HCT116 (cell line): Measurements from ENCODE around the gene PBXIP1. TPM values are rescaled to one million over a fixed set of nuclear protein-coding genes. Genes with fewer than 3 reads are reported as not detected.
A peak's percentile ranks its signal among the peaks of the same experiment; 100 is the strongest.

Source experiments
- ATAC-seq: fragments of 200-7000 bp; cut with Tn5 transposase; 2 replicates; pipeline ENCODE4 v1.9.1; 2020; ENCODE audit warnings: mild to moderate bottlenecking, moderate library complexity
- BruUV-seq: library from RNA; stranded (reverse); fragments of 400-500 nt; replicated peaks from 2 replicates; lab custom pipeline; 2021; lab: Mats Ljungman, UMichigan
- CTCF ChIA-PET: fragments of 300-600 bp; sonication (Branson Sonifier 250); formaldehyde crosslinking; loops from one replicate; lab custom pipeline; 2021; ENCODE audit warnings: antibody characterized with exemption; lab: Charles Lee
- POLR2A ChIA-PET: fragments of 300-600, 350-600 bp; sonication (Branson Sonifier 250); formaldehyde crosslinking; loops from one replicate; lab custom pipeline; 2021; ENCODE audit warnings: antibody characterized with exemption; lab: Charles Lee
- RAD21 ChIA-PET, 2 experiments: fragments of 300-600 bp; sonication (Branson Sonifier 250); formaldehyde crosslinking; loops; one replicate each; lab custom pipeline; 2023; ENCODE audit warnings: low total read pairs in 2 of 2; ENCODE audit not compliant: uncharacterized antibody in 2 of 2, unreplicated experiment in 2 of 2, low non-redundant PET in 1 of 2; lab: Charles Lee
- DNase-seq: peaks from one replicate; pipeline ENCODE4 v3.0.0-alpha.2; 2010; ENCODE audit warnings: low read depth, low spot score
- H2AFZ ChIP-seq: fragments of 200-600 bp; shearing (Covaris generic), sonication (generic); 2 replicates; pipeline ENCODE4 v1.6.1; 2017; ENCODE audit warnings: low read depth, mixed run types, mixed read lengths, antibody characterized with exemption, low read length; ENCODE audit not compliant: poor library complexity, severe bottlenecking
- H3K27ac ChIP-seq: 2 replicates; pipeline ENCODE4 v1.5.1; 2012; ENCODE audit warnings: low read depth, low read length
- H3K27me3 ChIP-seq: fragments of 200-600 bp; sonication (generic); 2 replicates; pipeline ENCODE4 v1.6.1; 2016; ENCODE audit warnings: mixed run types, low read length, mixed read lengths; ENCODE audit not compliant: insufficient read depth
- H3K36me3 ChIP-seq, 2 experiments: fragments of 200-500 bp in 1 of 2; fragments of 200-600 bp in 1 of 2; sonication (Bioruptor generic) in 1 of 2; sonication (generic) in 1 of 2; 2 replicates each; pipeline versions ENCODE4 v1.5.1 to v1.6.1; 2014 to 2016; ENCODE audit warnings: low read length in 2 of 2, inconsistent platforms in 1 of 2, mixed read lengths in 1 of 2, mixed run types in 1 of 2; ENCODE audit not compliant: insufficient read depth in 2 of 2, control insufficient read depth in 1 of 2
- H3K4me1 ChIP-seq, 2 experiments: fragments of 200-600 bp in 1 of 2; sonication (generic) in 1 of 2; 2 replicates each; pipeline versions ENCODE4 v1.5.1 to v1.6.1; 2012 to 2017; ENCODE audit warnings: low read length in 2 of 2, inconsistent platforms in 1 of 2, mild to moderate bottlenecking in 1 of 2, mixed read lengths in 1 of 2, mixed run types in 1 of 2, moderate library complexity in 1 of 2; ENCODE audit not compliant: insufficient read depth in 2 of 2, control insufficient read depth in 1 of 2
- H3K4me2 ChIP-seq: fragments of 200-600 bp; sonication (generic); 2 replicates; pipeline ENCODE4 v1.6.1; 2017; ENCODE audit warnings: mixed run types, low read length, mixed read lengths
- H3K4me3 ChIP-seq, 2 experiments: fragments of 200-600 bp in 1 of 2; sonication (generic) in 1 of 2; replicated peaks in 1 of 2; 2 replicates each; pipeline ENCODE4 v1.5.1; 2011 to 2016; ENCODE audit warnings: low read length in 2 of 2, control low read depth in 1 of 2, low read depth in 1 of 2, mild to moderate bottlenecking in 1 of 2, mixed read lengths in 1 of 2, mixed run types in 1 of 2
- H3K79me2 ChIP-seq: fragments of 200-600 bp; sonication (generic); 2 replicates; pipeline ENCODE4 v1.6.1; 2017; ENCODE audit warnings: mild to moderate bottlenecking, mixed run types, low read length, moderate library complexity, mixed read lengths; ENCODE audit not compliant: insufficient read depth
- H3K9ac ChIP-seq: fragments of 200-600 bp; sonication (generic); 2 replicates; pipeline ENCODE4 v1.6.1; 2016; ENCODE audit warnings: low read length, mixed read lengths
- H3K9me2 ChIP-seq: fragments of 200-600 bp; sonication (generic), shearing (Covaris generic); 2 replicates; pipeline ENCODE4 v1.6.1; 2017; ENCODE audit warnings: mixed run types, mild to moderate bottlenecking, moderate library complexity; ENCODE audit not compliant: insufficient read depth
- H3K9me3 ChIP-seq, 2 experiments: fragments of 200-500 bp in 1 of 2; fragments of 200-600 bp in 1 of 2; sonication (Bioruptor generic) in 1 of 2; sonication (generic) in 1 of 2; 2 replicates each; pipeline ENCODE4 v1.6.1; 2014 to 2017; ENCODE audit warnings: low read length in 2 of 2, mixed read lengths in 2 of 2, inconsistent platforms in 1 of 2, low read depth in 1 of 2, mild to moderate bottlenecking in 1 of 2, mixed run types in 1 of 2, moderate library complexity in 1 of 2; ENCODE audit not compliant: control insufficient read depth in 1 of 2, insufficient read depth in 1 of 2
- H4K20me1 ChIP-seq: fragments of 200-600 bp; sonication (generic), shearing (Covaris generic); 2 replicates; pipeline ENCODE4 v1.6.1; 2017; ENCODE audit warnings: mixed run types, mild to moderate bottlenecking, moderate library complexity; ENCODE audit not compliant: insufficient read depth
- CBX3 ChIP-seq: IDR thresholded peaks from 2 replicates; pipeline ENCODE4 v1.6.1; 2012; ENCODE audit warnings: low read depth
- CEBPB ChIP-seq: IDR thresholded peaks from 2 replicates; pipeline ENCODE4 v1.6.1; 2012; ENCODE audit warnings: low read depth
- EGR1 ChIP-seq: IDR thresholded peaks from 2 replicates; pipeline ENCODE4 v1.6.1; 2012; ENCODE audit warnings: low read depth
- ELF1 ChIP-seq: IDR thresholded peaks from 2 replicates; pipeline ENCODE4 v1.6.1; 2012; ENCODE audit warnings: low read depth, borderline replicate concordance
- EZH2 ChIP-seq: fragments of 200-600 bp; sonication (generic); IDR thresholded peaks from 2 replicates; pipeline ENCODE4 v1.6.1; 2017; ENCODE audit warnings: antibody characterized with exemption, mixed run types
- EZH2phosphoT487 ChIP-seq: fragments of 200-600 bp; IDR thresholded peaks from 2 replicates; pipeline ENCODE4 v1.6.1; 2018; ENCODE audit warnings: antibody characterized with exemption, borderline replicate concordance
- FOSL1 ChIP-seq: IDR thresholded peaks from 2 replicates; pipeline ENCODE4 v1.6.1; 2012; ENCODE audit warnings: low read depth
- JUND ChIP-seq: IDR thresholded peaks from 2 replicates; pipeline ENCODE4 v1.6.1; 2012
- MAX ChIP-seq: IDR thresholded peaks from 2 replicates; pipeline ENCODE4 v1.6.1; 2012
- POLR2AphosphoS5 ChIP-seq: IDR thresholded peaks from 2 replicates; pipeline ENCODE4 v1.6.1; 2011; ENCODE audit warnings: mild to moderate bottlenecking, low read depth, low read length, moderate library complexity
- SIN3A ChIP-seq: IDR thresholded peaks from 2 replicates; pipeline ENCODE4 v1.6.1; 2012; ENCODE audit warnings: low read depth
- TCF7L2 ChIP-seq: IDR thresholded peaks from 2 replicates; pipeline ENCODE4 v1.7.0; 2011; ENCODE audit warnings: borderline replicate concordance, inconsistent platforms; ENCODE audit not compliant: insufficient read depth, insufficient read length; ENCODE audit errors: extremely low read depth
- YY1 ChIP-seq: IDR thresholded peaks from 2 replicates; pipeline ENCODE4 v1.6.1; 2011; ENCODE audit warnings: low read length, low read depth, moderate library complexity, mild to moderate bottlenecking; ENCODE audit not compliant: insufficient replicate concordance; ENCODE audit errors: extremely low read depth
- ZBTB33 ChIP-seq: IDR thresholded peaks from 2 replicates; pipeline ENCODE4 v1.6.1; 2011; ENCODE audit warnings: mild to moderate bottlenecking, low read length, moderate library complexity; ENCODE audit not compliant: insufficient replicate concordance; ENCODE audit errors: extremely low read depth
- ZFX ChIP-seq: fragments of 450-650 bp; IDR thresholded peaks from 2 replicates; pipeline ENCODE4 v1.6.1; 2017
- ZNF274 ChIP-seq: fragments of 200-500 bp; sonication (Bioruptor generic); IDR thresholded peaks from 2 replicates; pipeline ENCODE4 v1.6.1; 2014; ENCODE audit warnings: mild to moderate bottlenecking, low read depth, low read length, inconsistent platforms
- intact Hi-C: fragments of 100-400 bp; cut with micrococcal nuclease; formaldehyde crosslinking; loops from 2 replicates; pipeline ENCODE4 v1.10.0; 2022
- total RNA-seq: library from RNA; stranded (reverse); gene quantifications from one replicate; pipeline ENCODE4 v1.2.1, GENCODE V29; 2021; ENCODE audit not compliant: unreplicated experiment

The PBXIP1 gene
- total RNA-seq, 1 experiment from 2014 or later: 12.6 TPM

- Histone ChIP-seq H3K9me2 (no peaks in the 10 kb centered on the region), H3K4me1 (peaks cover 15 to 73% of the 10 kb centered on the region in 2 experiments), H3K4me2 (peak overlapping the region; percentile 80), H3K36me3 (no peaks in the 10 kb centered on the region; a peak in 1 of 4 replicates), H3K9me3 (no peaks in the 10 kb centered on the region), H3K9ac (peak overlapping the region; percentile 93), H3K4me3 (peak overlapping the region; percentile 97 to 98), H3K27ac (peak overlapping the region; percentile 97), H3K27me3 (no peaks in the 10 kb centered on the region), H3K79me2 (peaks cover 57% of the 10 kb centered on the region), H2AFZ (no peak overlapping the region), H4K20me1 (no peaks in the 10 kb centered on the region)
- POLR2A ChIA-PET: interaction anchor here (1.3 to 1.5 kb wide), 2 partner anchors 14 to 31 kb away, joined by 3 to 6 read pairs; no protein-coding TSS in a partner anchor
- TF ChIP-seq ELF1 (no peak), CEBPB (no peak), SIN3A (no peak), CBX3 (no peak)
- CTCF ChIA-PET: interaction anchor here (2.3 kb wide), 1 partner anchor 48 kb away, joined by 7 read pairs; the partner anchor contains the start of gene ADAM15
- RAD21 ChIA-PET: interaction anchor here in 1 of 2 experiments (0.7 kb wide), 1 partner anchor 82 kb away, joined by 3 read pairs; no protein-coding TSS in a partner anchor
- DNase-seq (no peak), ATAC-seq (no peak)
- BruUV-seq: no TSS peak
- intact Hi-C loops: loop anchor here (2.0 to 5.0 kb wide), 2 partner anchors 14 to 49 kb away; partner anchors contain the start of gene ADAM15
These were observed 47.4 kb upstream of the PBXIP1 start for GRCh38 chr1:155003227-155003765.

GRCh38 chr1:155002464-155003226, 46.7 kb upstream of the PBXIP1 start, which contains the start of gene ZBTB7B:
Gene ZBTB7B, plus strand, starts transcription at chr1:155002802. Its CDS starts 11,859 bp downstream, at chr1:155014661.
- ChIA-PET CTCF (interaction anchor here (0.6 to 0.9 kb wide), 2 partner anchors 15 to 517 kb away, joined by 3 to 4 read pairs; no protein-coding TSS in a partner anchor), RAD21 (interaction anchor here in 1 of 2 experiments (0.7 kb wide), 1 partner anchor 270 kb away, joined by 7 read pairs; the partner anchor contains the start of gene CLK2), POLR2A (interaction anchor here (0.6 to 1.4 kb wide), 5 partner anchors 13 to 340 kb away, joined by 3 to 7 read pairs (median 4); no protein-coding TSS in a partner anchor)
- Histone ChIP-seq H3K4me3 (peak within 1 kb of the TSS; percentile 97 to 98), H3K4me1 (peaks cover 22 to 73% of the 10 kb centered on the region in 2 experiments), H3K4me2 (peak within 1 kb of the TSS; percentile 96), H3K27me3 (no peaks in the 10 kb centered on the region), H2AFZ (no peak within 1 kb of the TSS), H3K36me3 (no peaks in the 10 kb centered on the region; a peak in 1 of 4 replicates), H3K79me2 (peaks cover 50% of the 10 kb centered on the region), H3K9me3 (no peaks in the 10 kb centered on the region), H3K9me2 (no peaks in the 10 kb centered on the region), H3K27ac (peak within 1 kb of the TSS; percentile 99), H3K9ac (peak within 1 kb of the TSS; percentile 93), H4K20me1 (no peaks in the 10 kb centered on the region)
- TSS peak; percentile 38 for BruUV-seq
- ATAC-seq (peak; percentile 6), DNase-seq (no peak)
- intact Hi-C loops: loop anchor here (2.0 to 5.0 kb wide), 2 partner anchors 14 to 50 kb away; partner anchors contain the start of gene ADAM15
- TF ChIP-seq ELF1: no peak
- TF ChIP-seq ZNF274: no peak
- no peak for TF ChIP-seq JUND
- TF ChIP-seq POLR2AphosphoS5: peak; percentile 28; the same call in 1 of the 2 replicates
- TF ChIP-seq TCF7L2: no peak
- TF ChIP-seq FOSL1: no peak
- TF ChIP-seq EZH2: no peak
- TF ChIP-seq ZBTB33: no peak
- TF ChIP-seq MAX: no peak
- TF ChIP-seq CBX3: no peak
- peak; percentile 42; the same call in 1 of the 2 replicates for TF ChIP-seq ZFX
- no peak for TF ChIP-seq EGR1
- no peak for TF ChIP-seq YY1
- TF ChIP-seq EZH2phosphoT487: no peak
- TF ChIP-seq SIN3A: no peak
